Left lung (tissue), 10 donors: Measurements from ENCODE around the gene FOXK1. TPM values are rescaled to one million over a fixed set of nuclear protein-coding genes. Genes with fewer than 3 reads are reported as not detected.

Source experiments
- ATAC-seq: fragments of 200-7000 bp; cut with Tn5 transposase; one replicate; pipeline ENCODE4 v1.9.1; 2020; ENCODE audit warnings: moderate library complexity
- DNase-seq, 4 donors: peaks; one replicate each; pipeline ENCODE4 v3.0.0-alpha.2; 2013 to 2020
- H3K27ac ChIP-seq, 2 donors: fragments of 200-600 bp; sonication (generic) in 1 of 2; one replicate each; pipeline versions ENCODE4 v1.5.0 to v1.8.0; 2020 to 2021
- H3K27me3 ChIP-seq, 2 donors: fragments of 200-600 bp; sonication (generic) in 1 of 2; one replicate each; pipeline versions ENCODE4 v1.5.0 to v1.8.0; 2020 to 2021
- H3K36me3 ChIP-seq, 2 donors: fragments of 200-600 bp; sonication (generic) in 1 of 2; one replicate each; pipeline versions ENCODE4 v1.5.0 to v1.8.0; 2020 to 2021
- H3K4me1 ChIP-seq, 2 donors: fragments of 200-600 bp; one replicate each; pipeline ENCODE4 v1.8.0; 2021
- H3K4me3 ChIP-seq, 2 donors: fragments of 200-600 bp; sonication (generic) in 1 of 2; one replicate each; pipeline versions ENCODE4 v1.5.0 to v1.8.0; 2020 to 2021; ENCODE audit warnings: mild to moderate bottlenecking in 1 of 2
- H3K9me3 ChIP-seq, 2 donors: fragments of 200-600 bp; sonication (generic) in 1 of 2; one replicate each; pipeline versions ENCODE4 v1.5.0 to v1.8.0; 2020 to 2021
- CTCF ChIP-seq, 2 donors: fragments of 200-600 bp; sonication (generic) in 1 of 2; IDR thresholded peaks; one replicate each; pipeline versions ENCODE4 v1.5.0 to v1.8.0; 2021; ENCODE audit warnings: antibody characterized with exemption in 2 of 2
- intact Hi-C, 2 donors: fragments of 100-400 bp; cut with DNase I; formaldehyde crosslinking; loops; one replicate each; pipeline versions ENCODE4 v1.11.2 to v1.14.2; 2022
- polyA plus RNA-seq, 6 donors: library from polyadenylated mRNA; unstranded; fragments of 120-200 nt; gene quantifications; one replicate each; pipeline ENCODE4 v1.2.1, GENCODE V29; 2013; ENCODE audit not compliant: insufficient read length in 6 of 6
- total RNA-seq, 2 donors: library from RNA; stranded (reverse); fragmentation: NEBNext Ultra II Directional; extraction: Animal tissue kit (Norgen Biotek cat#: 25700); gene quantifications; one replicate each; pipeline ENCODE4 v1.2.1, GENCODE V29; 2021
- donor health status: DM: no; HTN: yes; CAD: no.
- donor health status: DM: no; HTN: no; CAD: no.

FOXK1 gene
- total and polyA plus RNA-seq, 8 donors: 15.1 to 29.2 (median 18.8) TPM

DNA sequence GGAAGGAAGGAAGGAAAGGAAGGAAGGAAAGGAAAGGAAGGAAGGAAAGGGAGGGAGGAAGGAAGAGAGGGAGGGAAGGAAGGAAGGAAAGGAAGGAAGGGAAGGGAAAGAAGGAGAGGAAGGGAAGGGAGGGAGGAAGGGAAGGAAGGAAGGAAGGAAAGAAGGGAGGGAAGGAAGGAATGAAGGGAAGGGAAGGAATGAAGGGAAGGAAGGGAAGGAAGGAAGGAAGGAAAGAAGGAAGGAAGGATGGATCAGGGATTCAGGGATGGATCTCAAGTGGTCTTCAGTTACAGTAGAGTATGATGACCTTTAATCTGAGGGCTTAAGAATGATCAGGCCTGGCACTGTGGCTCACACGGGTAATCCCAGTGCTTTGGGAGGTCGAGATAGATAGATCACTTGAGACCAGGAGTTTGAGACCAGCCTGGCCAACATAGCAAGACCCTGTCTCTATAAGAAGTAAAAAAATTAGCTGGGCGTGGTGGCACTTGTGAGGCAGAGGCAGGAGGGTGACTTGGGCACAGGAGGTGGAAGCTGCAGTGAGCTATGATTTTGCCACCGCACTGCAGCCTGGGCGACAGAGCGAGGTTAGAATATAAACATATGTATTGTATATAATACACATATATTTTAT lies 760 bp upstream of the FOXK1 start:
- ATAC-seq: no peak
- peak overlapping the region; percentile 73 for H3K27ac ChIP-seq

DNA sequence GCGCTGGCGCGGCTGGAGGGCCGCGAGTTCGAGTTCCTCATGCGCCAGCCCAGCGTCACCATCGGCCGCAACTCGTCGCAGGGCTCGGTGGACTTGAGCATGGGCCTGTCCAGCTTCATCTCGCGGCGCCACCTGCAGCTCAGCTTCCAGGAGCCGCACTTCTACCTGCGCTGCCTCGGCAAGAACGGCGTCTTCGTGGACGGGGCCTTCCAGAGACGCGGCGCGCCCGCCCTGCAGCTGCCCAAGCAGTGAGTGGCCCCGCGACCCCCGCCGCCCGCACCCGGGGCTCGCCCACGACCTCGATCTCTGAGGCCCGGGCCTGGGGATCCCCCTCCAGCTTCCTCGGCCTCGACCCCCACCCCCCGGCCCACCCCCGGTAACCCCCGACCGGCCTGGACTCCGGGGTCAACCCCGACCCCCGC lies 537 bp downstream of the FOXK1 start:
- intact Hi-C loops: loop anchor here in 1 of 2 donors (5.0 to 10.0 kb wide), 2 partner anchors 40 to 62 kb away; no protein-coding TSS in a partner anchor
- H3K36me3 ChIP-seq: no peaks in the 10 kb centered on the region
- DNase-seq: peak in 2 of 4 donors; percentile 70 to 92

More for the DNA sequence above, 760 bp upstream of the FOXK1 start:
- no peak for TF ChIP-seq CTCF (IDR thresholded peaks at IDR 0.05)
- no peaks in the 10 kb centered on the region for H3K9me3 ChIP-seq
- no peaks in the 10 kb centered on the region for H3K36me3 ChIP-seq
- no peaks in the 10 kb centered on the region for H3K27me3 ChIP-seq
- peak overlapping the region; percentile 33 to 50 for H3K4me3 ChIP-seq
- H3K4me1 ChIP-seq: peaks cover 7 to 36% of the 10 kb centered on the region in 2 donors
- DNase-seq: no peak
- intact Hi-C loops: loop anchor here in 1 of 2 donors (5.0 to 10.0 kb wide), 2 partner anchors 39 to 63 kb away; no protein-coding TSS in a partner anchor

GRCh38 chr7:4683043-4683883 lies 1.2 kb downstream of the FOXK1 start:
- Histone ChIP-seq H3K4me1 (peaks cover 7 to 41% of the 10 kb centered on the region in 2 donors), H3K36me3 (no peaks in the 10 kb centered on the region), H3K4me3 (peak overlapping the region; percentile 85 to 87), H3K27ac (peak overlapping the region; percentile 86 to 93), H3K27me3 (no peaks in the 10 kb centered on the region), H3K9me3 (no peaks in the 10 kb centered on the region)
- ATAC-seq (peak; percentile 58), DNase-seq (peak in 2 of 4 donors; percentile 50 to 81)
- intact Hi-C loops: loop anchor here in 1 of 2 donors (5.0 to 10.0 kb wide), 2 partner anchors 41 to 62 kb away; no protein-coding TSS in a partner anchor
- no peak for TF ChIP-seq CTCF (IDR thresholded peaks at IDR 0.05)

More for the DNA sequence above, 537 bp downstream of the FOXK1 start:
- no peak for TF ChIP-seq CTCF (IDR thresholded peaks at IDR 0.05)
- Histone ChIP-seq H3K27me3 (no peaks in the 10 kb centered on the region), H3K4me3 (peak overlapping the region; percentile 85 to 87), H3K9me3 (no peaks in the 10 kb centered on the region), H3K27ac (peak overlapping the region; percentile 86 to 93), H3K4me1 (peaks cover 7 to 41% of the 10 kb centered on the region in 2 donors)
- ATAC-seq: peak; percentile 38

DNA sequence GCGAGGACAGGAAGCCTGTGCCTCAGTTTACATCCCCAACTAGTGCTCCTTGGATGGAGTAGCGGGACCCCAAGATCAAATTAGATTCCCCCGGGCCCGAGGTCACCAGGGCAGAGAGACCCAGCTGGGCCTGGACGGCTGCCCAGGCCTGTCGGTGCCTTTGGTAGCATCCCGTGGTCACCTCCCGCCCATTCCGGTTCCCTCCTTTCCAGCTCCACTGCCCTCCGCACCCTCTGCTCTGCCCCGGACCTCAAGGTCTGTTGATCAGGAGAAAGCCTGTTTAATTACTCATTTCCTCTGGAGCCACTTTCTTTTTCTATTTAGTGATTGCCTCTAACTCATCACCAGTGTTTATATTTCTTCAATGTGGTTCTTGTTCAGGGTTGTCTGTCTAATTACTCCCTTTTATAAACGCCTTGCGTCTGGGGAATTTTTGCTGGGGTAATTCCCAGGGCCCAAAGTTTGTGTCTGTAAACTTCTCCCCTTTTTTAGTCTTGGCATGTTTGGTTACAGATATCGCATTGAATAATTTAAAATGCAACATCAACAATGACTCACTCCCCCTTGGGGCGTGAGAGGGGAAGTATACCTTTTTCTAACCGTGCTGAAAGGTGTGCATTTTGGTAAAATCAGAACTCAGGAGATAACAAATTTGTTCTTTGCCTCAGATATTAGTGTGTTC lies 1.9 kb downstream of the FOXK1 start:
- Histone ChIP-seq H3K9me3 (no peaks in the 10 kb centered on the region), H3K27ac (peak overlapping the region; percentile 86 to 93), H3K4me1 (peaks cover 7 to 47% of the 10 kb centered on the region in 2 donors), H3K4me3 (peak overlapping the region; percentile 85 to 87), H3K27me3 (no peaks in the 10 kb centered on the region), H3K36me3 (no peaks in the 10 kb centered on the region)
- ATAC-seq: peak; percentile 65
- DNase-seq: peak in 3 of 4 donors; percentile 65 to 81 (median 74)
- peak in 1 of 2 donors; percentile 26 for TF ChIP-seq CTCF (IDR thresholded peaks at IDR 0.05)
- intact Hi-C loops: loop anchor here in 1 of 2 donors (5.0 to 10.0 kb wide), 2 partner anchors 42 to 61 kb away; no protein-coding TSS in a partner anchor
